ENCODE results near the gene IFRD2. TPM values are rescaled to one million over a fixed set of nuclear protein-coding genes. Genes with fewer than 3 reads are reported as not detected.

The IFRD2 gene
- total and polyA plus RNA-seq, 2 of the 13 experiments (the other 11 are each of a cell fraction or from before 2014, with no cell fraction given), result 32.8 to 96.1 TPM

DNA sequence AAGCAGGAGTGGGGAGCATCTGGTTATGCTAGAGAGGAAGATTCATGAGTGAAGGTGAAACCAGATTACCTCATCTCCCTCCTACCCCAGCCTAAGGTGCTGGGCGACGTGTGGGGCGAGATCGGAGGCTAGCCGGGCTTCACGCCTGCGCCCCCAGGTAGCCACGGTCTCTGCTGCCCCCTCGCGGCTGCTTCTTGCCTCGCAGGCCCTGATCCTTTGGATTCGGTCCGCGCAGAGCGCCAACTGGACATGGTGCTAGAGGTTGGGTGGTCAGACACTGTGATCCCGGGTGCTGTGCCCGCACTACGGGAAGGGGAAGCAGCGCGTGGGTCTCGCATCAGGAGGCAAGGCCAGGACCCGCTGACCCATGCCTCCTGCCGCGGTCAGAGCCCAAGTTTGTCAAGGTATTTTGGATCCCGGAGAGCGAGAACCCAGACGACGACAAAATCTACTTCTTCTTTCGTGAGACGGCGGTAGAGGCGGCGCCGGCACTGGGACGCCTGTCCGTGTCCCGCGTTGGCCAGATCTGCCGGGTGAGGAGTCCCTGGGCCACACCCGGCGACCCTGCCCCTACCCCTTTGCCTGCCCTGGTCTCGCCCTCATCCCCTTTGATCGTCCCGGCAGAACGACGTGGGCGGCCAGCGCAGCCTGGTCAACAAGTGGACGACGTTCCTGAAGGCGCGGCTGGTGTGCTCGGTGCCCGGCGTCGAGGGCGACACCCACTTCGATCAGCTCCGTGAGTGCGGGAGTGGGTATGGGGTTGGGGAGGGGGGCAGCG, 19.1 kb downstream of the IFRD2 start (continued):
- TF ChIP-seq, protein P1, sequence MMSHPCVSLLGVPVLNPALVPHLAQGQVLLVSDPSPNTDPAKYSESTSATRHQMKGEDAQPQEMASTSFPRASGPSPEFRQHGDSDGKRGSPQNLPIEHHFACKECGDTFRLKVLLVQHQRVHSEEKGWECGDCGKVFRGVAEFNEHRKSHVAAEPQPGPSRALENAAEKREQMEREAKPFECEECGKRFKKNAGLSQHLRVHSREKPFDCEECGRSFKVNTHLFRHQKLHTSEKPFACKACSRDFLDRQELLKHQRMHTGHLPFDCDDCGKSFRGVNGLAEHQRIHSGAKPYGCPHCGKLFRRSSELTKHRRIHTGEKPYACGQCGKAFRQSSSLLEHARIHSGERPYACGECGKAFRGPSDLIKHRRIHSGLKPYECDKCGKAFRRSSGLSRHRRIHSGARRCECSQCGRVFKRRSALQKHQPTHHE (CRISPR knock-in tag; IDR thresholded peaks at IDR 0.05; ENCODE audit: borderline replicate concordance), result no peak
- TF ChIP-seq ZNF33B (CRISPR knock-in tag; IDR thresholded peaks at IDR 0.05) (no peak), ZSCAN21 (CRISPR knock-in tag; IDR thresholded peaks at IDR 0.05; ENCODE audit: borderline replicate concordance) (peak; percentile 65; the same call in 1 of the 2 replicates), ZNF543 (CRISPR knock-in tag; IDR thresholded peaks at IDR 0.05) (no peak), ZNF136 (CRISPR knock-in tag; IDR thresholded peaks at IDR 0.05; ENCODE audit: low read depth) (no peak), FLYWCH1 (CRISPR knock-in tag; IDR thresholded peaks at IDR 0.05) (no peak), KDM1A (CRISPR knock-in tag; IDR thresholded peaks at IDR 0.05) (no peak), TFDP2 (CRISPR knock-in tag; IDR thresholded peaks at IDR 0.05) (no peak), CEBPZ (IDR thresholded peaks at IDR 0.05; ENCODE audit: low read length) (no peak), TOE1 (CRISPR knock-in tag; IDR thresholded peaks at IDR 0.05) (no peak), ZNF746 (CRISPR knock-in tag; IDR thresholded peaks at IDR 0.05) (peak; percentile 36; the same call in 1 of the 2 replicates), ZNF256 (CRISPR knock-in tag; conservative IDR thresholded peaks at IDR 0.05) (no peak), HCFC1 (IDR thresholded peaks at IDR 0.05; ENCODE audit: low read depth, low read length) (no peak), ZBTB7A (CRISPR knock-in tag; IDR thresholded peaks at IDR 0.05) (peak; percentile 72; the same call in 1 of the 2 replicates)
- TF ChIP-seq, protein P2, sequence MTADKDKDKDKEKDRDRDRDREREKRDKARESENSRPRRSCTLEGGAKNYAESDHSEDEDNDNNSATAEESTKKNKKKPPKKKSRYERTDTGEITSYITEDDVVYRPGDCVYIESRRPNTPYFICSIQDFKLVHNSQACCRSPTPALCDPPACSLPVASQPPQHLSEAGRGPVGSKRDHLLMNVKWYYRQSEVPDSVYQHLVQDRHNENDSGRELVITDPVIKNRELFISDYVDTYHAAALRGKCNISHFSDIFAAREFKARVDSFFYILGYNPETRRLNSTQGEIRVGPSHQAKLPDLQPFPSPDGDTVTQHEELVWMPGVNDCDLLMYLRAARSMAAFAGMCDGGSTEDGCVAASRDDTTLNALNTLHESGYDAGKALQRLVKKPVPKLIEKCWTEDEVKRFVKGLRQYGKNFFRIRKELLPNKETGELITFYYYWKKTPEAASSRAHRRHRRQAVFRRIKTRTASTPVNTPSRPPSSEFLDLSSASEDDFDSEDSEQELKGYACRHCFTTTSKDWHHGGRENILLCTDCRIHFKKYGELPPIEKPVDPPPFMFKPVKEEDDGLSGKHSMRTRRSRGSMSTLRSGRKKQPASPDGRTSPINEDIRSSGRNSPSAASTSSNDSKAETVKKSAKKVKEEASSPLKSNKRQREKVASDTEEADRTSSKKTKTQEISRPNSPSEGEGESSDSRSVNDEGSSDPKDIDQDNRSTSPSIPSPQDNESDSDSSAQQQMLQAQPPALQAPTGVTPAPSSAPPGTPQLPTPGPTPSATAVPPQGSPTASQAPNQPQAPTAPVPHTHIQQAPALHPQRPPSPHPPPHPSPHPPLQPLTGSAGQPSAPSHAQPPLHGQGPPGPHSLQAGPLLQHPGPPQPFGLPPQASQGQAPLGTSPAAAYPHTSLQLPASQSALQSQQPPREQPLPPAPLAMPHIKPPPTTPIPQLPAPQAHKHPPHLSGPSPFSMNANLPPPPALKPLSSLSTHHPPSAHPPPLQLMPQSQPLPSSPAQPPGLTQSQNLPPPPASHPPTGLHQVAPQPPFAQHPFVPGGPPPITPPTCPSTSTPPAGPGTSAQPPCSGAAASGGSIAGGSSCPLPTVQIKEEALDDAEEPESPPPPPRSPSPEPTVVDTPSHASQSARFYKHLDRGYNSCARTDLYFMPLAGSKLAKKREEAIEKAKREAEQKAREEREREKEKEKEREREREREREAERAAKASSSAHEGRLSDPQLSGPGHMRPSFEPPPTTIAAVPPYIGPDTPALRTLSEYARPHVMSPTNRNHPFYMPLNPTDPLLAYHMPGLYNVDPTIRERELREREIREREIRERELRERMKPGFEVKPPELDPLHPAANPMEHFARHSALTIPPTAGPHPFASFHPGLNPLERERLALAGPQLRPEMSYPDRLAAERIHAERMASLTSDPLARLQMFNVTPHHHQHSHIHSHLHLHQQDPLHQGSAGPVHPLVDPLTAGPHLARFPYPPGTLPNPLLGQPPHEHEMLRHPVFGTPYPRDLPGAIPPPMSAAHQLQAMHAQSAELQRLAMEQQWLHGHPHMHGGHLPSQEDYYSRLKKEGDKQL (CRISPR knock-in tag; IDR thresholded peaks at IDR 0.05; ENCODE audit: low read depth), result no peak
- TF ChIP-seq, protein P3, sequence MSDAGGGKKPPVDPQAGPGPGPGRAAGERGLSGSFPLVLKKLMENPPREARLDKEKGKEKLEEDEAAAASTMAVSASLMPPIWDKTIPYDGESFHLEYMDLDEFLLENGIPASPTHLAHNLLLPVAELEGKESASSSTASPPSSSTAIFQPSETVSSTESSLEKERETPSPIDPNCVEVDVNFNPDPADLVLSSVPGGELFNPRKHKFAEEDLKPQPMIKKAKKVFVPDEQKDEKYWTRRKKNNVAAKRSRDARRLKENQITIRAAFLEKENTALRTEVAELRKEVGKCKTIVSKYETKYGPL (CRISPR knock-in tag; IDR thresholded peaks at IDR 0.05), result no peak

All from HepG2 (cell line).